Upper lobe of left lung (tissue), 6 donors: ENCODE results near the gene ANKRD60. TPM values are rescaled to one million over a fixed set of nuclear protein-coding genes. Genes with fewer than 3 reads are reported as not detected.

Experiments used
- ATAC-seq, 2 donors: fragments of 200-7000 bp; cut with Tn5 transposase; one replicate each; pipeline ENCODE4 v1.9.1; 2022; ENCODE audit warnings: mild to moderate bottlenecking in 2 of 2, moderate library complexity in 2 of 2; ENCODE audit not compliant: low FRiP score in 2 of 2
- DNase-seq, 2 donors: peaks; one replicate each; pipeline ENCODE4 v3.0.0-alpha.2; 2019 to 2020
- H3K27ac ChIP-seq, 4 donors: fragments of 200-600 bp; sonication (generic); one replicate each; pipeline ENCODE4 v1.5.1; 2016 to 2019
- H3K27me3 ChIP-seq, 4 donors: fragments of 200-600 bp; sonication (generic); one replicate each; pipeline ENCODE4 v1.5.1; 2017 to 2019
- H3K36me3 ChIP-seq, 4 donors: fragments of 200-600 bp; sonication (generic); one replicate each; pipeline ENCODE4 v1.5.1; 2016 to 2019
- H3K4me1 ChIP-seq, 4 donors: fragments of 200-600 bp; sonication (generic); one replicate each; pipeline ENCODE4 v1.5.1; 2018 to 2019
- H3K4me3 ChIP-seq, 4 donors: fragments of 200-600 bp; sonication (generic); one replicate each; pipeline ENCODE4 v1.5.1; 2017 to 2019; ENCODE audit warnings: mild to moderate bottlenecking in 2 of 4, moderate library complexity in 1 of 4
- H3K9me3 ChIP-seq, 4 donors: fragments of 200-600 bp; sonication (generic); one replicate each; pipeline ENCODE4 v1.5.1; 2018 to 2019
- CTCF ChIP-seq, 6 experiments: fragments of 450-650 bp in 4 of 6; fragments of 200-600 bp in 2 of 6; sonication (generic) in 2 of 6; IDR thresholded peaks; one replicate each; pipeline ENCODE4 v1.5.1; 2016 to 2019; ENCODE audit warnings: antibody characterized with exemption in 6 of 6
- EP300 ChIP-seq, 4 donors: sonication (generic); formaldehyde crosslinking; IDR thresholded peaks; one replicate each; pipeline ENCODE4 v1.5.1; 2017; ENCODE audit warnings: antibody characterized with exemption in 4 of 4, control low read depth in 2 of 4
- POLR2A ChIP-seq, 4 donors: fragments of 450-650 bp; IDR thresholded peaks; one replicate each; pipeline ENCODE4 v1.5.1; 2016 to 2017; ENCODE audit warnings: antibody characterized with exemption in 4 of 4, mild to moderate bottlenecking in 2 of 4
- POLR2AphosphoS5 ChIP-seq, 2 donors: sonication (generic); formaldehyde crosslinking; IDR thresholded peaks; one replicate each; pipeline ENCODE4 v1.5.1; 2017; ENCODE audit warnings: antibody characterized with exemption in 2 of 2
- WGBS, 2 donors: methylation state at CpG; one replicate each; pipeline ENCODE4 v1.1.5; 2017 to 2018; 5-methylcytosine and 5-hydroxymethylcytosine counted together
- total RNA-seq, 6 donors: library from RNA; depleted of rRNA in 4 of 6; stranded (reverse); fragments of >200 nt in 4 of 6; gene quantifications; one replicate each; pipeline versions ENCODE4 v1.1.0 to v1.2.1, GENCODE V29; 2016 to 2021
- donor health status: DM: no; HTN: no; CAD: no; lungs with moderate emphysema.
- donor health status: DM: no; HTN: yes; CAD: no; lungs with severe emphysema.

The ANKRD60 gene
- total RNA-seq, 6 donors from 2014 or later: not detected

- peaks cover 0 to 8% (median 3%) of the 10 kb centered on the region in 4 donors for H3K9me3 ChIP-seq
- ATAC-seq (no peak), DNase-seq (no peak)
- no peaks in the 10 kb centered on the region for H3K36me3 ChIP-seq
- TF ChIP-seq CTCF (IDR thresholded peaks at IDR 0.05) (no peak), POLR2AphosphoS5 (IDR thresholded peaks at IDR 0.05) (no peak), POLR2A (IDR thresholded peaks at IDR 0.05) (no peak), EP300 (IDR thresholded peaks at IDR 0.05) (no peak)
- H3K4me3 ChIP-seq: no peak overlapping the region
- 82 to 84% methylated on average over 7 to 8 of the region's 8 CpGs for WGBS, 2 donors
- H3K27me3 ChIP-seq: no peaks in the 10 kb centered on the region
- peaks cover 4 to 12% (median 7%) of the 10 kb centered on the region in 4 donors for H3K4me1 ChIP-seq
- no peak overlapping the region for H3K27ac ChIP-seq
These were observed 45.8 kb downstream of the ANKRD60 start for GRCh38 chr20:58182521-58183140.

GRCh38 chr20:58179432-58180099 is 48.9 kb downstream of the ANKRD60 start:
- WGBS, 2 donors: 1 to 2% methylated on average over 11 to 46 of the region's 46 CpGs
- peaks cover 4 to 12% (median 7%) of the 10 kb centered on the region in 4 donors for H3K4me1 ChIP-seq
- H3K4me3 ChIP-seq: peak overlapping the region in 2 of 4 donors; percentile 27 to 30
- ATAC-seq (peak; percentile 47 to 89), DNase-seq (peak; percentile 40 to 95)
- peaks cover 0 to 8% (median 3%) of the 10 kb centered on the region in 4 donors for H3K9me3 ChIP-seq
- H3K27me3 ChIP-seq: no peaks in the 10 kb centered on the region
- H3K36me3 ChIP-seq: no peaks in the 10 kb centered on the region
- TF ChIP-seq CTCF (IDR thresholded peaks at IDR 0.05) (peak; percentile 97 to 99 (median 98)), EP300 (IDR thresholded peaks at IDR 0.05) (no peak)
- no peak overlapping the region for H3K27ac ChIP-seq

- no peak for ATAC-seq
- no peaks in the 10 kb centered on the region for H3K27me3 ChIP-seq
- H3K36me3 ChIP-seq: no peaks in the 10 kb centered on the region
- peak overlapping the region in 1 of 4 donors; percentile 27 for H3K4me3 ChIP-seq
- H3K27ac ChIP-seq: no peak overlapping the region
- DNase-seq: no peak
- no peak for TF ChIP-seq EP300 (IDR thresholded peaks at IDR 0.05)
- peaks cover 0 to 4% (median 2%) of the 10 kb centered on the region in 4 donors for H3K9me3 ChIP-seq
- peaks cover 4 to 12% (median 7%) of the 10 kb centered on the region in 4 donors for H3K4me1 ChIP-seq
- 56 to 57% methylated on average over 9 of the region's 9 CpGs for WGBS, 2 donors
These were observed 49.4 kb downstream of the ANKRD60 start for GRCh38 chr20:58179083-58179431.

GRCh38 chr20:58177799-58178198 is 50.7 kb downstream of the ANKRD60 start:
- no peaks in the 10 kb centered on the region for H3K9me3 ChIP-seq
- no peak for ATAC-seq
- WGBS, 2 donors: 91 to 93% methylated on average over 10 of the region's 10 CpGs
- DNase-seq: no peak
- no peak overlapping the region for H3K27ac ChIP-seq
- H3K36me3 ChIP-seq: no peaks in the 10 kb centered on the region
- peaks cover 4 to 12% (median 7%) of the 10 kb centered on the region in 4 donors for H3K4me1 ChIP-seq
- no peak overlapping the region for H3K4me3 ChIP-seq
- H3K27me3 ChIP-seq: no peaks in the 10 kb centered on the region
- TF ChIP-seq CTCF (IDR thresholded peaks at IDR 0.05): no peak

GRCh38 chr20:58175836-58176235 is 52.6 kb downstream of the ANKRD60 start:
- DNase-seq: no peak

More at GRCh38 chr20:58175836-58176235, 52.6 kb downstream of the ANKRD60 start:
- ATAC-seq: no peak
- H3K27me3 ChIP-seq: no peaks in the 10 kb centered on the region
- TF ChIP-seq EP300 (IDR thresholded peaks at IDR 0.05) (no peak), CTCF (IDR thresholded peaks at IDR 0.05) (no peak), POLR2AphosphoS5 (IDR thresholded peaks at IDR 0.05) (no peak), POLR2A (IDR thresholded peaks at IDR 0.05) (no peak)
- H3K4me1 ChIP-seq: peaks cover 4 to 12% (median 7%) of the 10 kb centered on the region in 4 donors
- WGBS, 2 donors: 80 to 87% methylated on average over 1 to 4 of the region's 5 CpGs
- peak overlapping the region in 2 of 4 donors; percentile 63 to 75 for H3K27ac ChIP-seq
- H3K36me3 ChIP-seq: no peaks in the 10 kb centered on the region
- H3K4me3 ChIP-seq: no peak overlapping the region
- H3K9me3 ChIP-seq: no peaks in the 10 kb centered on the region
